HG03159 (cell line): ENCODE results near the gene GABBR2.

Experiments used
- ATAC-seq: cut with Tn5 transposase; IDR thresholded peaks from one replicate; pipeline ENCODE4 v1.9.1; 2021; ENCODE audit warnings: mild to moderate bottlenecking, moderate library complexity; ENCODE audit not compliant: unreplicated experiment

GABBR2 gene

GRCh38 chr9:98572054-98572627 is 136.6 kb downstream of the GABBR2 start:
- no peak for ATAC-seq

DNA sequence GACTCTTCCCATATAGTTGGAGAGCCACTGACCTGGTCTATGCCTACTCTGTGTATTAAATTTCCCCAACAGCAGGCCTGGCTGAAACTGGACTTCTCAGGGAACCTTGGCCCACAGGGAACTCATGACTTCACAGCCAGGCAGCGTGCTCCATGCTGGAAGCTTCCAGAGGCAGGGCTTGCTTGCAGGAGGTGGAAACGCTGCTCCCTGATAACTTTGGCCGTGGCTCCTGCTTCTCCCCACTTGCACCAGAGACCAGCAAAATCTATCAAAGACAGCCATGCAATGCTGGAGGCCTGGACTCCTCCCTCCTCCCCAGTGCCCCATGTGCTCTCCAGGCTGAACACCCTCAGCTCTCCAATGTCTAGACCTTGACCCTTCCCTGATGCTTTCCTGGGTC is 137.1 kb downstream of the GABBR2 start:
- no peak for ATAC-seq

DNA sequence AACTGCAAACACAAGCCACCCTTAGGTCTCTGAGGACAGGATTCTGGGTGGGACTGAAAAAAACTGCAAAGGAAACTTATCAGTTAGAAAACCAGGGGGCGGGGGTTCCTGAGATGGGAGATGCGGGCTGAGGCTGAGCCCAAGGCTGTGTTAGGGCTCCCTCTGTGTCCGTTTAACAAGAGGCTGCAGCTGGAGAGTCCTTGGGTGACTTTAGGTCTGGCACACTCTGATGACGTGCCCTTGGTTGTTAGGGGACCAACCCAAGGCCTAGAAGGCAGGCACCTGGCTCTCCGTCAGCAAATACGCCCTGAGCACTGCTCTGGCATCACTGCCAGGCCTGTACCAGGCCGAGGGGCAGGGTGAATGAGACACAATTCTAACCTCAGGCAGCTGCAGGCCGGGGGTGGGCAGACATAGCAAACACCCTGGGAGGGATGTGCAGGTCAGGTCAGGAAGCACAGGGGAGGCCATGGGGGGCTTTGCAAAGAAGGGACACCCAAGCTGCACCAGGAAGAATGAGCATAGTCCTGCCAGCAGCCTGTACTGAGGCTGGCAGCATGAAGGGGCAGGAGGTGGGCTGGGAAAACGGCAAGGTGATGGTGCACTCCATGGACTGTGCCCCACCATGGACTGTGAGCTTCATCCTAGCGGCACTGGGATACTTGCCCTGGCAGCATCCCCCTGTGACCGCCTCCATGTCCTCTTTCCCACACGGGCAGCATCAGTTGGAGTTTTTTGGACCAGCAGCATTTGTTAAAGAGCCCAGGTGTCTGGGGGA is 137.9 kb downstream of the GABBR2 start:
- ATAC-seq, result no peak

DNA sequence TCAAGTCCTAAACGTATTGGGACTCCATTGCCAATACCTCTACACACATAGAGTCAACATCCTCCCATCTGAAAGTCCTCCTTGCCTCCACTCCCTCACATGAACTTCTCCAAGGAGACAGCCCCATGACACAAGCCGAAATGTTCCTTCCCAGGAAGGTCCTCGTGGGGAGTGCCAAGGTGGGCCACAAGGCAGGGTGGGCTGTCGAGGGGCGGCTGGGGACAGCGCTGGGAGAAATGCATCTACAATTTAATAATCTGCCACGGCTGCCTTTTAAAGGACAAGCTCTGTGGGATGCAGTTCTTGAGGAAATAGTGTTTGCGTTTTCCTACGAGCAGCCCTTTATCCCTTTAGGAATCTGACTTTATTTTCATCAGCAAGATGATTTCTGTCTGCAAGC is 138.7 kb downstream of the GABBR2 start:
- no peak for ATAC-seq

- ATAC-seq, result no peak
Measured at GRCh38 chr9:98569491-98569890, 139.2 kb downstream of the GABBR2 start.

GRCh38 chr9:98568909-98569469 is 139.7 kb downstream of the GABBR2 start:
- no peak for ATAC-seq

GRCh38 chr9:98568234-98568908 is 140.4 kb downstream of the GABBR2 start:
- ATAC-seq, result no peak

GRCh38 chr9:98567540-98568233 is 141.0 kb downstream of the GABBR2 start:
- no peak for ATAC-seq

GRCh38 chr9:98565152-98566135 is 143.3 kb downstream of the GABBR2 start:
- ATAC-seq, result no peak

GRCh38 chr9:98564714-98565113 is 144.0 kb downstream of the GABBR2 start:
- no peak for ATAC-seq

DNA sequence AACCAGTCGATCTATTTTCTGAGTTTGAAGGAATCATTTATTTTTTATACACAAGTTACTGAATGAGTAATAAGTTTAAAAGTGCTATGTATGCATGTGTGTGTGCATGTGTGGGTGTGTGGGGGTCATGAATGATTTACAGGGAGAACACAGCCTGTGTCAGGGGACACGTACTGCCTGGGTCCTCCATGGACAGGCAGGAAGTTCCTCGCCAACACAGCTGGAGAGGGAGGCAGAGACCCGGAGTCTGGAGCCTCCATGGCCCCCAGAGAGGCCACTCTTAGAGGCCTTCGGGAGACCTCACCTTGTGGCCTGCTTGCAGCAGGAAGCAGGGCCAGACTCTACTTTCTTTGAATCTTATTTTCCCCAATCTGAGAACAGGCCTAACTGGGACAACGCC is 144.7 kb downstream of the GABBR2 start:
- ATAC-seq, result no peak

DNA sequence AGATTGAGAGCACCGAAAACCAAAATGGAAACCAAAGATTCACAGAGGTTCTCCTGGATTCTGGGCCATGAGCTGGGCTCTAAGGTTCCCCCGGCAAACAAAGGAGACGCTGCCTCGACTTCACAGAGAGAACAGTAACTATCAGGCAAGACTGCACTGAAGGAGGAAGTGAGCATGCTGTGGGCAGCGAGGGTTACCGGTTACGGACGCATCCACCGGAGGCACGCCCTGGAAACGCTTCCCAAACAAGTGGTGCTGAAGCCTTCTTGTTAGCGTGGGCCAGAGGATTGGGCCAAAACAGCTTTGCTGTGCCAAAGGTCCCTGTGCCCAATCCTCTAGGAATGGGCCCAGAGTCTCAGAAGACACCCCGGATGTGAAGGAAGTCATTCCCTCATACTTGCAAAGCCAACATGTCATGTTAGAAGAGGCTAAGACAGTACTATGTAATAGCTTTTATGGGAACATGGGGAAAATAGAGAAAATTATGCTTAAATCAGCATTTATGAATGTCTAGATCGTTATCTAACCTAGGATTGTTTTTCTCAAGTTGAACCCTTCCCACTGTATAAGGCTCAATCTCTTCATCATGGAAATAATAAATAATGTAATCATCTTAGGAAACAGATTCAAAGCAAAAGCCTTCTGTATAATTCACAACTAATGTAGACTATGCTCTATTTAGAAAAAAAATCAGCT is 145.4 kb downstream of the GABBR2 start:
- ATAC-seq, result no peak

GRCh38 chr9:98559561-98559960 is 149.2 kb downstream of the GABBR2 start:
- ATAC-seq, result no peak

- no peak for ATAC-seq
Measured at GRCh38 chr9:98558575-98558974, 150.2 kb downstream of the GABBR2 start.

DNA sequence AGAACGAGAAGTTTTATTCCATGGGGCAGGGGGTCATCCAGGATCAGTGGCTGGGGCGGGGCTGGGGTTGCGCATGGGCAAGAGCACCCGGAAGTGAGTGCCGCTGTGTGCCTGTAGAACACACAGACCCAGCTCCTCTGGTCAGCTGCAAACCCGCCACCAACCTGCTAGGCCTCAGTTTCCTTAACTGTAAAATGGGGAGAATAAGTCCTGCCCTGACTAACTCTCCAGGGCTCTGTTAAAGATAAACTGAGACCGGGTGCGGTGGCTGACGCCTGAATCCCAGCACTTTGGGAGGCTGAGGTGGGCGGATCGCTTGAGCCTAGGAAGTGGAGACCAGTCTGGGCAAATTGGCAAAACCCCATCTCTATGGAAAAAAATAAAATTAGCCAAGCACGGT is 152.2 kb downstream of the GABBR2 start:
- ATAC-seq, result no peak

DNA sequence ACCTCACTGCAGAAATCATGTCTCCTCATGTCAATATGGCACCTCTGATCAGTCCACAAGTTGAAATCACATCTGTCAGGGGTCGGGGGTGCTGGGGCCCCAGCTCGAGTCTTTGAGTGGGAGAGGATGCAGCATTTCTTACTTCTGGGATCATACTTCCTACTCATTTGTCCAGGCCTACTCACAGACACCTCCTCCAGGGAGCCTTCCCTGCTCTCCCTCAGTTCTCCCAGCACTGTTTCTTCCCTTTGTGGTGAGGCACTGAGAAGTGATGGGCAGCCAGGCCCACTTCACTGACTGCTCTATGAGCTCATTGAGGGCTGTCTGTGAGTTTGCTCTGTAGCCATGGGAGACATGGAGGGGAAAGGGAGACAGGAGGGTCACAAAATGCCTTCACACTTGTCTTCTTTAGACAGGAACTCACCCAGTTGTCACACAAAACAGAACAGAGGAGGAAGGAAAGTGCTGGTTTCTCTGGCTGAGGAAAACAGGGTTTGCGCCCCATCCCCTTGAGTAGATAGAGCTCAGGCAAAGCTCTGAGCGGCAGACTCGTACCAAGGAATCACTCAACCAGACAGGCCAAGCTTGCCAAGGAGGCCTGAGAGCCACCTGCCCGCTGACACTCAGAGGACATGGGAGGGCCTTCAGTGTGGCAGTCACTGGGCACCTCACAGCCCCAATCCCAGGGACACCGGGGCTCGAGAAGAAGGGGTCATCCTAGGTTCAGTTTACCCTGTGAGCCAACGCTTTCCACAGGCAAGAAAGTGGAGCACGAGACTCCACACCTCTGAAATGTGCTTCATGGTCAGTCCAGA is 152.9 kb downstream of the GABBR2 start:
- no peak for ATAC-seq

DNA sequence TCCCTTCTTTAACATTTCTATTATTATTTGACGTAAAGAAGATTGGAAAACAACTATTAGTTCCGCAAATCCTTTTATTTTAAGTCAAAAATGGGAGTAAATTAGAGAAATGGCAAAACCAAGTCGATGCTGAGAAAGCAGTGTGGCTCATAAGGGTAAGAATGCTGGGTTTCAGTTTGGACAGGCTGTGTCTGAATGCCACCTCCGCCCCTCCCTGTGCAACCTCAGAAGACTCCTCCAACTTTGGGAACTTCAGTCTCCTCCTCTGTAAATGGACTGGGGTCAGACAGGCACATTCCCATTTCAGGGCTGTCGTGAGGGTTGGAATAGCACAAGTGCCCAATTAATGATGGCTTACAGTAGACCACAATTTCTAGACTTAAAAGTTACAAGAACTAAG is 154.0 kb downstream of the GABBR2 start:
- ATAC-seq, result no peak

DNA sequence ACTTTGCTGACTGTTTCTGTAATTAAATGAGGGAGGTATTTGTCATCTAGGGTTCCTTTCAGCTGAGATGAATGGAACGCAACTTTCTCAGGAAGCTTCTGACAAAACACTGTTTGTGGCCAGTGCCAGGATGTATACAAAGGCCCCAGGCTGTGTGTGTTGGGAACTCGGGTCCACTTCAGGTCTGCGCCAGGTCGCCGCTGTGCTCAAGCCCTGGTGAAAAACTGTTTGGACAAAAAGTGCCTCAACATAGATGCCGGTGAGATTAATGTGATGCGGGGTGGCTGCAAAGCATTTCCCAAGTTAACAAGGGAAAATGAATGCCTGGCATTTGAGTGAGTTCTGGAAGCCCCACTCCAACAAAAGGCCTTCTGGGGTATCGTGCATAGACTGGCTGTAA is 156.4 kb downstream of the GABBR2 start:
- no peak for ATAC-seq
